ENCODE data around the gene DHX32.

DNA sequence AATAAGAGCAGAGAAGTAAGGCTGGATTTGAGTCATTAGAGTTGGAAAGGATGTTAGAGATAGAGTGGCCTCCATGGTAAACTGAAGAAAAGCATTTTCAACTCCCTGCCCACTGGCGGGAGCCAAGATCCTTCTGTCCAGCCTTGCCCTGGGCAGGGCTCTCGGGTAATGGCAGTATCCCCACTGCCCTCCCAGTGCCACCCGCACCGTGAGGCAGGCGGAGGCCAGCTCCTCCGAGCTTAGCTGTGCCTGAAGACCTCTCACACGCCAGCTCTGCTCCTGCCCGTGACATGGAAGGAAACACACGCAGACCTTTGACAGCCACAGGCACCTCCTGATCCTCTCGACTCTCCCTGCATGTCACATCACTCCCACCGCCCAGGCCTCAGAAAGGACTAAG lies 35.5 kb downstream of the DHX32 start:
- no peak for TF ChIP-seq CTCF (IDR thresholded peaks at IDR 0.05)
- no peak for TF ChIP-seq POLR2A (IDR thresholded peaks at IDR 0.05)
